Stimulated activated naive CD8-positive, alpha-beta T cell treated with anti-CD3 and anti-CD28 coated beads, Interleukin-15, amount 100 ng/mL, for 72 hours (primary cell): Measurements from ENCODE around the gene PSPN.
"Not testable (repeated sequence)": the region's sequence is repeated elsewhere in the genome, so short reads cannot be mapped to it uniquely, and the experiment has no call there.

Source experiments
- ATAC-seq: fragments of 150-1000 bp; cut with Tn5 transposase; 2 replicates; pipeline ENCODE4 v1.10.0; 2021; ENCODE audit warnings: mild to moderate bottlenecking, moderate library complexity
- DNase-seq, 2 donors: peaks; one replicate each; pipeline ENCODE4 v3.0.0; 2021 to 2022
- H3K27ac Mint-ChIP-seq, 2 donors: one replicate each; pipeline ENCODE4 v1.8.0; 2022; ENCODE audit warnings: mild to moderate bottlenecking in 2 of 2, mixed read lengths in 2 of 2, moderate library complexity in 2 of 2
- H3K27me3 Mint-ChIP-seq: one replicate; pipeline ENCODE4 v1.8.0; 2022; ENCODE audit warnings: mixed read lengths
- H3K4me1 Mint-ChIP-seq: one replicate; pipeline ENCODE4 v1.8.0; 2022; ENCODE audit warnings: mild to moderate bottlenecking, mixed read lengths
- H3K4me3 Mint-ChIP-seq, 2 donors: one replicate each; pipeline ENCODE4 v1.8.0; 2022; ENCODE audit warnings: mild to moderate bottlenecking in 2 of 2, mixed read lengths in 2 of 2, moderate library complexity in 1 of 2
- H3K9me3 Mint-ChIP-seq, 2 donors: one replicate each; pipeline ENCODE4 v1.8.0; 2022; ENCODE audit warnings: mixed read lengths in 2 of 2

PSPN gene

DNA sequence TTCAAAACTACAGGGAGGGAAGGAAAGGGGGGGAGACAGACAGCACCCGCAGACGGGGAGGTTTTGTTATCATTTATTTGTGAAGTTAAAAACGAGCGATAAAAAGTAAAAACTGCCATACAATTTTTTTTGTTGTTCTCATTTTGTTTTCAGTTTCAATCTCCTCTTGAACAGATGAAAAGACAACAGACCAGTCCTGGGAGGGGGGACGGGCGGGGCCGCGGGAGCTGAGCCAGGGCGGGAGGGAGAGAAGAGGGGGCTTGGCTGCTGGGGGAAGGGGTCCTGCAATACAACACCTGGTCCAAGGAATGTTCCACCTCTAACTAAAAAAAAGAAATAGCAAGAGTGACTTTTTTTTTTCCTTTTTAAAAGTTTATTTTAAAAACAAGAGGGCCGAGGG lies 37.6 kb upstream of the PSPN start:
- Mint-ChIP-seq H3K27ac (peak overlapping the region in 1 of 2 donors; percentile 69), H3K4me3 (no peak overlapping the region), H3K4me1 (no peaks in the 10 kb centered on the region), H3K9me3 (no peaks in the 10 kb centered on the region), H3K27me3 (no peaks in the 10 kb centered on the region)
- ATAC-seq (no peak), DNase-seq (no peak)

DNA sequence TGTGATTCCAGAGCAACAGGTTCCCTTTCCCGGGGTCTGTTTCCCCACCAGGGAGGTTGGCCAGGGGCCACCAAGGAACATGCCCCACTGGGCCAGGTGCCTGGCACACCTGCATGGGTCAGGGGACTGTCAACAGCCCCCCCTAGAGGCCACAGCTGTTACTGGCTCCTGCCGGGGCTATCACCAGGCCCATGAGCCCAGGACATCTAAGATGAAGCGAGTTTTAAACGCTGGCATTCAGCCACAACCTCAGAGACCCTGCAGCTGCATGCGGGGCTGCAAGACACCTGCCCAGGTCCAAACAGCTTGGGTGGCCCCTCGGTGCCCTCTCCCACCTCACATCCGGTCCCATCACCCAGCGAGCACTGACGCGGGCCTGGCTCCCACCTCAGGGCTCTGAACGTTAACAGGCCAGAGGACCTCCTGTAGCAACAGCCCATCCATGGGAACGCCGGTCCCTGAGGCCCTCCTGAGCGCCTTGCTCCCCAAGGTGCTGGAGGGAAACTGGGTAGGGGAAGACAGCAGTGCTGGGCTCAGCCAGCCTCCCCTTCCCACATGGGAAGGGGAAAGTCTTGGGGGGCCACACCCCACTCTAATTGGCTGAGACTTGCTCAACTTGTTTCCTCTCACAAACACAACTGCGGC lies 36.8 kb upstream of the PSPN start:
- H3K27ac Mint-ChIP-seq, result no peak overlapping the region
- H3K9me3 Mint-ChIP-seq, result no peaks in the 10 kb centered on the region
- ATAC-seq (peak; percentile 79), DNase-seq (peak; percentile 41 to 58)
- H3K27me3 Mint-ChIP-seq, result no peaks in the 10 kb centered on the region
- no peaks in the 10 kb centered on the region for H3K4me1 Mint-ChIP-seq
- no peak overlapping the region for H3K4me3 Mint-ChIP-seq

DNA sequence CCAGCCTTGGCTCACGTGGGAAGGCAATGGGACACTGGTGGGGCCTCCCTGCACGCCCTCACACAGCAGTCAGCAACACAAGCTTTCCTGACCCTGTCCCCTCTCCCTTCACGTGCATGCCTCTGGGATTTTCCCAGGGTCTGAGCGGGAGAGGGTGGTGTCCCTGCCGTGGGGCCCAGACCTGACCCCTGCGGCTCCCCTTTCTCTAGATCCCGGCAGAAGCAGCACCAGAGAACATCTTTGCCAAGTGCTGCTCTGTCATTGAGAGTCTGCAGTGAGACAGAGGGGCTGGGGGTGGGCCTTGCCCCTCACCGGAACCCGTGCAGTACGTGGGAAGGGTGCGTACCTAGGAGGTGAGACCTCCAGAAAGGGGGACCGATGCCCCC lies 36.3 kb upstream of the PSPN start:
- H3K27ac Mint-ChIP-seq, result no peak overlapping the region
- H3K9me3 Mint-ChIP-seq, result no peaks in the 10 kb centered on the region
- H3K4me1 Mint-ChIP-seq, result no peaks in the 10 kb centered on the region
- no peak overlapping the region for H3K4me3 Mint-ChIP-seq
- no peaks in the 10 kb centered on the region for H3K27me3 Mint-ChIP-seq
- peak; percentile 34 for ATAC-seq
- DNase-seq, result no peak

DNA sequence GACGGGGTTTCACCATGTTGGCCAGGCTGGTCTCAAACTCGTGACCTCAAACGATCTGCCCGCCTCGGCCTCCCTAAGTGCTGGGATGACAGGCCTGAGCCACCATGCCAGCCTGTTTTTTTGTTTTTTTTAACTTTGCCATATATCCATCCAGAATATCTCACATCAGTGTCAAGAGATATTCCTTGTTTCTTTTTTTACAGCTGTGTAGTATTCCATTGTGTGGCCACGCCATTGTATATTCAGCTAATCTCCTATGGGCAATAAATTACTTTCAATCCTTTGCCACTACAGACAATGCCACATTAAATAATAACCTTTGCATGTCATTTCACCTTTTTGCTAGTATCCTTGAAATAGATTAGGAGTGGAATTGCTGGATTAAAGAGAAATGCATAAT lies 33.6 kb upstream of the PSPN start:
- no peak for DNase-seq
- Mint-ChIP-seq H3K27ac (no peak overlapping the region), H3K9me3 (no peaks in the 10 kb centered on the region)

DNA sequence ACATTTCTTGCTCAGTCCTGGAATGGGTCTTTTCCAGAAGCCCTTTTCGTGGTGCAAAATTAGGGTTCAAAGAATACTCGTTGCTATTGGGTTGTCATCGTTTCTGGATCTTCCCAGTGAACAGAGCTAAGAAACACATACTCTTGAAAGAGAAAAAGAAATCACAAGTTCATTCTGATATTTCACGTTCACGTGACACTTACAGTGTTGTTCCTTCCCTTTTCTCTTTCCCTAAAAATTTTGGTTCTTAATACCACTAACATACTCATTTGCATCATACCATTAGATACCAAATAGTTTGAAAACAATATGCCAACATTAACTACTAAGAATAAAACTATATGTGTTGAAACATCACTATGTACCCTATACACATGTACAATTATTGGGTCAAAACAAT lies 30.7 kb upstream of the PSPN start:
- DNase-seq (no peak), ATAC-seq (no peak)
- H3K9me3 Mint-ChIP-seq, result no peaks in the 10 kb centered on the region
- H3K27ac Mint-ChIP-seq, result no peak overlapping the region
- H3K4me3 Mint-ChIP-seq, result no peak overlapping the region
- H3K4me1 Mint-ChIP-seq, result no peaks in the 10 kb centered on the region
- H3K27me3 Mint-ChIP-seq, result no peaks in the 10 kb centered on the region

More for the DNA sequence above, 33.6 kb upstream of the PSPN start:
- Mint-ChIP-seq H3K27me3 (no peaks in the 10 kb centered on the region), H3K4me3 (no peak overlapping the region), H3K4me1 (no peaks in the 10 kb centered on the region)
- ATAC-seq, result no peak

DNA sequence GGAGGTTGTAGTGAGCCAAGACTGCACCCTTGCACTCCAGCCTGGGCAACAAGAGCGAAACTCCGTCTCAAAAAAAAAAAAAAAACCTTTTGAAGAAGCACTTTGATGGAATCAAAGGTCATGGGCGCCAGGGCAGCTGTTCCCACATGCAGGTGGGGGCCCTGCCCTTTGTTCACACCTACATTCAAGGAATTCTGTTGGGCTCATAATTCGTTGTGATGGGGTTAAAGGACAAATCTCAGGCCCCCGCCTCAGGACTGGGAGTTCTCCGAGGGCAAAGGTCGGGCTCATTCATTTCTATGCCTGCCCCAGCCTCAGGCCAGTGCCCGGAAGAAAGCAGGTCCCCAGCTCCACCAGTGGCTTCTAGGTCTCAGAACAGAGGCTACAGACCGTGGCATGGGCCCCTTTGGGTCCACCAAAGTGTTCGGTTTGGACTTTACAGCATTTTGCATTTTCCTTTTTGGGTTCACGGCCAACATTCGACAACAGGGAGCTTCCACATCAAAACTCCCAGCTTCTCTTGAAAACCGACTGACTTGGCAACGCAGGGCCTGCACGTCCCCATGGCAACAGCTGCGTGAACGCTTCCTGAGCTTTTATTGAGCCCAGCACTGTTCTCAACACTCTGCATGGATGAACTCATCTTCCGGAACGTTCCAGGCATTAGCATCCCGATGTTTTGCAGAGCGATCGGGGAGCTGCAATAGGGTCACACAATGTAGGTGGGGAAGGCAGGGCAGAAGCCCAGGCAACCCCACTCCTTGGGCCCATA lies 27.3 kb upstream of the PSPN start:
- no peaks in the 10 kb centered on the region for H3K9me3 Mint-ChIP-seq
- no peaks in the 10 kb centered on the region for H3K27me3 Mint-ChIP-seq
- ATAC-seq (no peak), DNase-seq (no peak)
- H3K4me3 Mint-ChIP-seq, result no peak overlapping the region
- H3K27ac Mint-ChIP-seq, result no peak overlapping the region
- H3K4me1 Mint-ChIP-seq, result no peaks in the 10 kb centered on the region

DNA sequence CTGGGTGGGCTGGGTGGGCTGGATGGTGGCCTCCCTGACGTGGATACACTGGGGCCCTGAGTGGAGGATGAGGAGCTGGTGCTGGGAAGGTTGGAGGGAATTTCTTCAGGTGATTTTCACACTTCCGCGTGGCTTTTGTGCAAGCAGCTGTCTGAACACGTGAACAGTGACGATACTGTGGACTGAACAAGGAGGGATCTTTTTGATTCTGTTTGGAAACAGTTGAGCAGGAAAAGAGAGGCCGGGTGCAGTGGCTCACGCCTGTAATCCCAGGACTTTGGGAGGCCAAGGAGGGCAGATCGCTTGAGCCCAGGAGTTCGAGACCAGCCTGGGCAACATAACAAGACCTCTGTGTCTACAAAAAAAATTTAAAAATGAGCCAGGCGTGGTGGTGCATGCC lies 26.3 kb upstream of the PSPN start:
- Mint-ChIP-seq H3K9me3 (no peaks in the 10 kb centered on the region), H3K27ac (peak overlapping the region in 1 of 2 donors; percentile 69), H3K27me3 (no peaks in the 10 kb centered on the region), H3K4me1 (no peaks in the 10 kb centered on the region), H3K4me3 (no peak overlapping the region)
- no peak for DNase-seq
- no peak for ATAC-seq

DNA sequence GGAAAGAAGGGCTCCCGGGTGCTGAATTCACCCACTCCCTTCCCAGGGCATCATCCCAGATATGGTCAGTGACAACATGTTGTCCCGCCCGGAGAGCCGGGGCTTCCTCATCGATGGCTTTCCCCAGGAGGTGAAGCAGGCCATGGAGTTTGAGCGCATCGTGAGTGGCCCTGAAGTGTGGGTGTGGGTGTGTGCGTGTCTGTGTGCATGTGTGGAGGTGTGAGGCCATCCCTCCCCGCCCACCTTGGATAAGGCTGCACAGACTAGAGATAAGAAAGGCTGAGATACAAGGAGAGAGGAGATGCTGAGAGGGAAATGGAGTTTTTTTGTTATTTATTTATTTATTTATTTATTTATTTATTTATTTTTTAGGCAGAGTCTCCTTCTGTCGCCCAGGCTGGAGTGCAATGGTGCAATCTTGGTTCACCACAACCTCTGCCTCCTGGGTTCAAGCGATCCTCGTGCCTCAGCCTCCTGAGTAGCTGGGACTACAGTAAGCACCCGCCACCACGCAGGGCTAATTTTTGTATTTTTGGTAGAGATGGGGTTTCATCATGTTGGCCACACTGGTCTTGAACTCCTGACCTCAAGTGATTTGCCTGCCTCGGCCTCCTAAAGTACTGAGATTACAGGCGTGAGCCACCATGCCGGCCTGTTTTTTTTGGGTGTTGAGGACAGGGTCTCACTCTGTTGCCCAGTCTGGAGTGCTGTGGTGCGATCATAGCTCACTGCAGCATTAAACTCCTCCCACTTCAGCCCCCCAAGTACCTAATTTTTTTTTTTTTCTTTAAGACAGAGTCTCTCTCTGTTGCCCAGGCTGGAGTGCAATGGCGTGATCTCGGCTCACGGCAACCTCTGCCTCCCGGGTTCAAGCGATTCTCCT lies 24.6 kb upstream of the PSPN start:
- ATAC-seq, H3K4me1 Mint-ChIP-seq, H3K27ac Mint-ChIP-seq, DNase-seq, H3K4me3 Mint-ChIP-seq, H3K9me3 Mint-ChIP-seq, H3K27me3 Mint-ChIP-seq: not testable (repeated sequence)

DNA sequence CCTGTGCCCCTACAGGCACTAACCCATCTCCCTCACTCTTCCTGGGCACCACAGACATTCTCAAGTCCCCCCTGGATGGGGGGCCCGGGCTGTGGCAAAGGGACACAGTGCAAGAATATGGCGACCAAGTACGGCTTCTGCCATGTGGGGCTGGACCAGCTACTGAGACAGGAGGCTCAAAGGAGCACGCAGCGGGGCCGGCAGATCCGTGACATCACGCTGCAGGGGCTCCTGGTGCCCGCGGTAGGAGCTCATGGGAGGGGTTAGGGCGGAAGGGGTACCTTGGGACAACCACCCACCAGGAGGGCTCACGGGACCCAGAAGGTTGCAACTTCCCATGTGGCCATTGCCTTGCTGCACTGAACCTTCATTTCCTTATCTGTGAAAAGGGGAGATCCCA lies 20.6 kb upstream of the PSPN start:
- Mint-ChIP-seq H3K9me3 (no peaks in the 10 kb centered on the region), H3K27ac (no peak overlapping the region), H3K4me3 (no peak overlapping the region), H3K4me1 (peaks cover 27% of the 10 kb centered on the region), H3K27me3 (no peaks in the 10 kb centered on the region)
- DNase-seq, result no peak
- ATAC-seq, result no peak

DNA sequence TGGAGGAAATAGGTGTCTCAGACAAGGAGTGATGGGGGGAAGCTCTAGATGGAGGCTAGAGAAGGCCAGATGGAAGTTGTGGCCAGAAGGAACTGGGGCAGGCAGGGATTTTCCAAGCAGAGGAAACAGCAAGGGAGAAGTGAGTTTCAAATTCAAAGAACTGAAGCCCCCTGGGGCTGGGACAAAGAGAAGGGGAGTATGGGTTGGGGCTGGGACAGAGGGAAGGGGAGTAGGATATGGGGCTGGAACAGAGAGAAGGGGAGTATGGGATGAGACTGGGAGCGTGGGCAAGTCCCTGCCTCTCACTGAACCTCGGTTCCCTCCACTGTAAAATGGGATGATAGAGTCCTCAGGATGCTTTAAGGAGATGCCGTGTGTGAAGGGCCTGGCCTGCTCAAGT lies 19.1 kb upstream of the PSPN start:
- ATAC-seq (no peak), DNase-seq (no peak)
- Mint-ChIP-seq H3K27ac (peak overlapping the region in 1 of 2 donors; percentile 55), H3K4me3 (peak overlapping the region in 1 of 2 donors; percentile 43), H3K4me1 (peaks cover 34% of the 10 kb centered on the region), H3K9me3 (no peaks in the 10 kb centered on the region), H3K27me3 (no peaks in the 10 kb centered on the region)

DNA sequence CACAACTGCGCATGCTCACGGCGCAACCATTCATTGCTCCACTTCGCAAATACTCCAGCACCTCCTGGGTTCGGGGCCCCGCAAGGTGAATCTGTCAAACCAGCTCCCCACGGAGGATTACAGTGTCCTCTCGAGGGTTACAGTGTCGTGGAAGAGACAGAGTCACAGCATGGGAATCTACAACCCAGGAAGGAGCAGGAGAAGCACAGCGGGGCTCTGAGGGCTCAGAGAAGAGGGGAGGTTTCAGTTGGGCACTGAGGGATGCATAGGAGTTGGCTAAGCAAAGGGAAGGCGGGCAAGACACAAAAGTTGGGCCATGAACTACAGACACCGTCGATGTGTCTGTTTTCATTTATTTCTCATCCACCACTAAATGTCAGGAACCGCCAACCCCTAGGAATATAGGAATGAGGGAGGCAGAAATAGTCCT lies 18.3 kb upstream of the PSPN start:
- ATAC-seq (no peak), DNase-seq (no peak)
- H3K4me1 Mint-ChIP-seq, result peaks cover 34% of the 10 kb centered on the region
- peak overlapping the region; percentile 95 to 97 for H3K27ac Mint-ChIP-seq
- H3K27me3 Mint-ChIP-seq, result no peaks in the 10 kb centered on the region
- H3K4me3 Mint-ChIP-seq, result peak overlapping the region; percentile 93 to 94
- H3K9me3 Mint-ChIP-seq, result no peaks in the 10 kb centered on the region

DNA sequence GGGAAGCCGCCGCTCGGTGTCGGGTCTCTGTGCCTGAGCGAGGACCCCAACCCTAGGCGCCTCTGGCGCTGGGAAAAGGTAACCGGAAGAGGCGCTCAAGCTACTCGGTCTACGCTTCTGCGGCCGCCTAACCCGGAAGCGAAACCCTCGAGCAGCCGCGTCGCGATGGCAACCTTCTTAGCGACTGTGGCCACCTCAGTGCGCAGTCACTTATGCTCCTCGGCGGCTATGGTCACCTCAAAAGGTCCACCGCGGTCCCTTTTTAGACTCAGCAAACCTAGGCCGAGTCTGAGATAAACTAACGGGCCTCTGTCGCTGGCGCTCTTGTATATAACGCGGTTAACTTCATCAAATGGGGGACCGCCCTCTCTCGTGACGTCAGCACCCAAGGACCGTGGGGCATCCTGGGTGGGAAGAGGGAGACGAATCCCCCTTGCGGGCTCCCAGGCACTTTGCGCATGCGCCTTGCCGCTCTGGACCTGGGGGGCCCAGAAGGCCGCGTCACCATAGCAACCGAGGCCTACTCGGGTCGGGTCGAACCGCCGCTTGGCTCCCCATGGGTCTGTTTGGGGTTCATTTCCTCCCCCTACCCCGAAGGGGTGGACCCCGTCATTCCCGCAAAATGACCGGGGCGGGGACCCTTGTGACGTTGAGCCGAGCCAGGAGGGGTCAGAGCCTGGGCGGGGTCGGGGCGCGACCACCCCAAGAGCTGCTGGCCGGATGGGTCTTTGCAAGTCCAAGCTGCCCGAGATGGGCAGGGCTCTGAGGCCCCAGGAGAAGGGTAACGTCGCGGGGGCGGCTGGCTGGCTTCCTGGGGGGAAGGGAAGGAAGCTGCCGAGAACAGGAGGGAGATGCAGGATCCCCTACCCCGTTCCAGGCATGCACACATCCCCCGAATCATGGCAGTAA lies 17.6 kb upstream of the PSPN start, which contains the start of gene GTF2F1:
TSS of gene GTF2F1 (minus strand) at position 91 of the 909 bp plus-strand sequence. CDS start 169 bp downstream, outside the sequence.
- DNase-seq (peak; percentile 96 to 97), ATAC-seq (peak; percentile 93)
- Mint-ChIP-seq H3K27me3 (no peaks in the 10 kb centered on the region), H3K27ac (peak within 1 kb of the TSS; percentile 95 to 97), H3K4me1 (peaks cover 34% of the 10 kb centered on the region), H3K9me3 (no peaks in the 10 kb centered on the region), H3K4me3 (peak within 1 kb of the TSS; percentile 93 to 94)

DNA sequence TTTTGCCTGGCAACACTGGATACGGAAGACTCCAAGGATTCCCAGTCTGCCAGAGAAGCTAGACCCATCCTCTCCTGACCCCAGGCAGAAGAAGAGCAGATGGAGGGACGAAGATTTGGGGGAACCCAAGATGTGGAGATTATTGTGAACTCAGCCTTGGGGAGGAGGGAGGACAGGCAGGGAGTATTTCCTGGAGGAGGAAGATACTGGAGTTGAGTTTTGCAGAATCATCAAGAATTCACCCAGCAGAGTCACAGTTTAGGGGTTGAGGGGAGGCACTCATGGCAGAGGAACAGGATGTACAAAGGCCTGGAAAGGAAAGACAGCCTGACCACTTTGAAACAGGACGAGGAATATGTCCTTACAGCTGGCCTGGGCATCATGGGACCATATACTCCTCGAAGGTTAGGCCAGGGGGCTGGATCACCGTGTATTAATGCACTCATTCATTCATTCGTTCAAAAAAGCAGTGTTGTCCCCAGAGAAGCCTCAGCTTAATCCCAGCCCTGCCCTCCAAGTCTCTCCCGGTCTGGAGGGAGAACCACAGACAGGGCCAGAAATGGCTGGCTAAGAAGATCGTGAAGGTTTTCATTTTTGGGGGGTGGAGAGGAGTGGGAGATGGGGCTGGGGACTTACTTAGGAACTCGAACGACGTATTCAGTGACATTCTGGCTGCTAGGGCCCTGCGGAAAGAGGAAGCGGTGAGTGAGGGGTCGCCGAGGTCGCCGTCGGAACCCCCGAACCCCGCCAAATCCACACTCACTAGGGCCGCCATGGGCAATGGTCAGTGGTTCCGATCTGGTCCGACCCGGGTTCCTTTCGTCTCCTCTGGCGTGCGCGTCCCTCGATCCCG lies 16.7 kb upstream of the PSPN start:
- Mint-ChIP-seq H3K27ac (peak overlapping the region; percentile 95 to 97), H3K27me3 (no peaks in the 10 kb centered on the region)

DNA sequence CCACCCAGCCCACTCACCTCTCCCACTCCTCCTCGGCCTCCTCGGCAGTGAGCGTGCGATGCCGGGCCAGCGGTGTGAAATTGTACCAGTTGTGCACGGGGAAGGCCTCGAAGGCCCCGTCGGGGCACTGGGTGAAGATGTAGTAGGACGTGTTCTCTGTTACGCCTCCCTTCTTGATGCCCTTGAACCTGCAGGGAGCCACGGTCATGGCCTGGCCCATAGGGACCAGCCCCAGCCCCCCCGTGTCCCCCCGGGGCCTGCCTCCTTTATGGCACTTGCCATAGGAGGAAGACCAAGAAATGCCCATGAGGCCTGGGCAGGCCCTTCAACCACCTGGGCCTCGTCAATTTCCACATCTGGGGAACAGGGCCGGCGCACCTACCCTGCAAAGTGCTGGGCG lies 11.6 kb upstream of the PSPN start:
- H3K27me3 Mint-ChIP-seq, result no peaks in the 10 kb centered on the region
- no peak for DNase-seq
- H3K27ac Mint-ChIP-seq, result no peak overlapping the region
- no peak for ATAC-seq
- H3K4me1 Mint-ChIP-seq, result peaks cover 23% of the 10 kb centered on the region
- no peaks in the 10 kb centered on the region for H3K9me3 Mint-ChIP-seq
- H3K4me3 Mint-ChIP-seq, result no peak overlapping the region

More for the DNA sequence above, 16.7 kb upstream of the PSPN start:
- DNase-seq (no peak), ATAC-seq (peak; percentile 14)
- peak overlapping the region; percentile 93 to 94 for H3K4me3 Mint-ChIP-seq
- H3K9me3 Mint-ChIP-seq, result no peaks in the 10 kb centered on the region
- H3K4me1 Mint-ChIP-seq, result peaks cover 34% of the 10 kb centered on the region
